MM.1S (cell line): ENCODE results near the gene COLEC12.

Source experiments
- DNase-seq: peaks from one replicate; pipeline ENCODE4 v3.0.0-alpha.2; 2015
- H2AFZ ChIP-seq: fragments of 300-600 bp; sonication (generic); 2 replicates; pipeline ENCODE4 v1.6.0; 2016; ENCODE audit warnings: antibody characterized with exemption, low read length
- H3F3A ChIP-seq: fragments of 300-600 bp; sonication (generic); 2 replicates; pipeline ENCODE4 v1.6.1; 2016; ENCODE audit warnings: mild to moderate bottlenecking, antibody characterized with exemption, low read length, moderate library complexity, mixed read lengths; ENCODE audit not compliant: insufficient read depth
- H3K27ac ChIP-seq: fragments of 300-600 bp; sonication (generic); 2 replicates; pipeline ENCODE4 v1.5.1; 2016; ENCODE audit warnings: mild to moderate bottlenecking, low read length
- H3K27me3 ChIP-seq: fragments of 300-600 bp; sonication (generic); replicated peaks from 2 replicates; pipeline ENCODE4 v1.6.0; 2016; ENCODE audit warnings: low read length; ENCODE audit not compliant: insufficient read depth
- H3K36me3 ChIP-seq: fragments of 300-600 bp; sonication (generic); replicated peaks from 2 replicates; pipeline ENCODE4 v1.6.1; 2016; ENCODE audit warnings: mild to moderate bottlenecking, low read length, mixed read lengths; ENCODE audit not compliant: insufficient read depth
- H3K4me1 ChIP-seq: fragments of 300-600 bp; sonication (generic); 2 replicates; pipeline ENCODE4 v1.6.1; 2016; ENCODE audit warnings: low read length, mixed read lengths
- H3K4me2 ChIP-seq: fragments of 300-600 bp; sonication (generic); 2 replicates; pipeline ENCODE4 v1.6.0; 2016; ENCODE audit warnings: low read depth, low read length
- H3K4me3 ChIP-seq: fragments of 300-600 bp; sonication (generic); 2 replicates; pipeline ENCODE4 v1.5.1; 2016; ENCODE audit warnings: low read length, mixed read lengths
- H3K79me2 ChIP-seq: fragments of 300-600 bp; sonication (generic); 2 replicates; pipeline ENCODE4 v1.6.1; 2016; ENCODE audit warnings: mixed run types, low read length, mixed read lengths
- H3K9ac ChIP-seq: fragments of 300-600 bp; sonication (generic); 2 replicates; pipeline ENCODE4 v1.6.1; 2016; ENCODE audit warnings: low read length, mixed read lengths
- H3K9me2 ChIP-seq: fragments of 300-600 bp; sonication (generic); replicated peaks from 2 replicates; pipeline ENCODE4 v1.6.1; 2016; ENCODE audit warnings: mild to moderate bottlenecking, low read length, mixed read lengths; ENCODE audit not compliant: insufficient read depth
- H3K9me3 ChIP-seq: fragments of 300-600 bp; sonication (generic); replicated peaks from 2 replicates; pipeline ENCODE4 v1.6.1; 2016; ENCODE audit warnings: mild to moderate bottlenecking, low read length, mixed read lengths; ENCODE audit not compliant: insufficient read depth
- H4K20me1 ChIP-seq: fragments of 300-600 bp; sonication (generic); 2 replicates; pipeline ENCODE4 v1.6.1; 2016; ENCODE audit warnings: mild to moderate bottlenecking, low read length, moderate library complexity, mixed read lengths; ENCODE audit not compliant: insufficient read depth
- CTCF ChIP-seq: fragments of 300-600 bp; sonication (generic); IDR thresholded peaks from 2 replicates; pipeline ENCODE4 v1.5.1; 2016; ENCODE audit warnings: antibody characterized with exemption, low read length, mixed read lengths
- EZH2 ChIP-seq: fragments of 300-600 bp; sonication (generic); optimal IDR thresholded peaks from 2 replicates; pipeline ENCODE3; 2017; ENCODE audit warnings: low read depth, mild to moderate bottlenecking, antibody characterized with exemption, low read length, mixed read lengths
- EZH2phosphoT487 ChIP-seq: fragments of 300-600 bp; sonication (generic); IDR thresholded peaks from 2 replicates; pipeline ENCODE4 v1.6.1; 2018; ENCODE audit warnings: antibody characterized with exemption, low read length

The COLEC12 gene

GRCh38 chr18:336713-337112 lies 163.8 kb downstream of the COLEC12 start:
- H3K36me3 ChIP-seq = no peaks in the 10 kb centered on the region
- H2AFZ ChIP-seq = no peak overlapping the region
- H3K9me2 ChIP-seq = no peaks in the 10 kb centered on the region
- H3K9me3 ChIP-seq = no peaks in the 10 kb centered on the region
- H3K4me3 ChIP-seq = no peak overlapping the region
- H3K27ac ChIP-seq = no peak overlapping the region
- no peaks in the 10 kb centered on the region for H3K27me3 ChIP-seq
- H4K20me1 ChIP-seq = no peaks in the 10 kb centered on the region
- H3K4me1 ChIP-seq = no peaks in the 10 kb centered on the region
- H3K4me2 ChIP-seq = no peak overlapping the region
- no peak overlapping the region for H3K9ac ChIP-seq
- no peaks in the 10 kb centered on the region for H3K79me2 ChIP-seq
- no peaks in the 10 kb centered on the region for H3F3A ChIP-seq
- TF ChIP-seq EZH2phosphoT487 (no peak), CTCF (no peak), EZH2 (no peak)
- no peak for DNase-seq

- no peaks in the 10 kb centered on the region for H4K20me1 ChIP-seq
- TF ChIP-seq EZH2 (no peak), CTCF (no peak), EZH2phosphoT487 (no peak)
Observed at GRCh38 chr18:335733-336132, 164.8 kb downstream of the COLEC12 start.

GRCh38 chr18:334575-335132 lies 165.8 kb downstream of the COLEC12 start:
- Histone ChIP-seq H3K9me3 (no peaks in the 10 kb centered on the region), H3K9me2 (no peaks in the 10 kb centered on the region), H3K4me3 (no peak overlapping the region), H3F3A (no peaks in the 10 kb centered on the region), H3K36me3 (no peaks in the 10 kb centered on the region), H3K79me2 (no peaks in the 10 kb centered on the region), H3K27me3 (no peaks in the 10 kb centered on the region), H3K4me1 (no peaks in the 10 kb centered on the region), H3K27ac (no peak overlapping the region), H3K4me2 (no peak overlapping the region), H4K20me1 (no peaks in the 10 kb centered on the region), H3K9ac (no peak overlapping the region), H2AFZ (no peak overlapping the region)
- DNase-seq = no peak
- TF ChIP-seq EZH2phosphoT487 (no peak), CTCF (no peak), EZH2 (no peak)

More at GRCh38 chr18:335733-336132, 164.8 kb downstream of the COLEC12 start:
- no peaks in the 10 kb centered on the region for H3K36me3 ChIP-seq
- no peak overlapping the region for H3K9ac ChIP-seq
- no peaks in the 10 kb centered on the region for H3K27me3 ChIP-seq
- DNase-seq = no peak
- H3F3A ChIP-seq = no peaks in the 10 kb centered on the region
- no peak overlapping the region for H3K4me3 ChIP-seq
- no peak overlapping the region for H3K27ac ChIP-seq
- H3K9me2 ChIP-seq = no peaks in the 10 kb centered on the region
- no peak overlapping the region for H3K4me2 ChIP-seq
- no peaks in the 10 kb centered on the region for H3K79me2 ChIP-seq
- no peaks in the 10 kb centered on the region for H3K9me3 ChIP-seq
- no peak overlapping the region for H2AFZ ChIP-seq
- H3K4me1 ChIP-seq = no peaks in the 10 kb centered on the region
